ENCODE data around the gene CCDC32.

- no peak for TF ChIP-seq SIN3A (conservative IDR thresholded peaks at IDR 0.05 in 1 of 2, IDR thresholded peaks at IDR 0.05 in 1 of 2; ENCODE audit: low read depth in 1 of 2, low read length in 2 of 2)
- no peak for TF ChIP-seq CTCF (IDR thresholded peaks at IDR 0.05; ENCODE audit: control extremely low read depth in 1 of 3, insufficient read depth in 1 of 3, low read depth in 1 of 3, low read length in 3 of 3)
- TF ChIP-seq EZH2 (IDR thresholded peaks at IDR 0.05; ENCODE audit: low read depth, low read length, severe bottlenecking): no peak
- no peak for TF ChIP-seq GABPA (IDR thresholded peaks at IDR 0.05; ENCODE audit: borderline replicate concordance, insufficient read depth, low read length)
These were observed 28.3 kb upstream of the CCDC32 start for GRCh38 chr15:40593165-40593564.
